Fibroblast of mammary gland (primary cell): Measurements from ENCODE around the gene SEMA6B.

ENCODE experiments used
- DNase-seq: peaks from one replicate; pipeline ENCODE4 v3.0.0-alpha.2; 2010; ENCODE audit warnings: low read depth
- H3K4me3 ChIP-seq: 2 replicates; pipeline ENCODE4 v1.5.1; 2011; ENCODE audit warnings: low read depth, mild to moderate bottlenecking, low read length, moderate library complexity; ENCODE audit not compliant: control insufficient read depth
- TF ChIP-seq, protein P1 (sequence below): conservative IDR thresholded peaks from 2 replicates; pipeline ENCODE4 v1.5.1; 2011; ENCODE audit warnings: low read depth, low read length, inconsistent platforms; ENCODE audit not compliant: control insufficient read depth, insufficient read depth

Gene SEMA6B

GRCh38 chr19:4582980-4583842, 23.7 kb upstream of the SEMA6B start:
- no peak for DNase-seq
- H3K4me3 ChIP-seq, result no peak overlapping the region
- TF ChIP-seq, protein P1, sequence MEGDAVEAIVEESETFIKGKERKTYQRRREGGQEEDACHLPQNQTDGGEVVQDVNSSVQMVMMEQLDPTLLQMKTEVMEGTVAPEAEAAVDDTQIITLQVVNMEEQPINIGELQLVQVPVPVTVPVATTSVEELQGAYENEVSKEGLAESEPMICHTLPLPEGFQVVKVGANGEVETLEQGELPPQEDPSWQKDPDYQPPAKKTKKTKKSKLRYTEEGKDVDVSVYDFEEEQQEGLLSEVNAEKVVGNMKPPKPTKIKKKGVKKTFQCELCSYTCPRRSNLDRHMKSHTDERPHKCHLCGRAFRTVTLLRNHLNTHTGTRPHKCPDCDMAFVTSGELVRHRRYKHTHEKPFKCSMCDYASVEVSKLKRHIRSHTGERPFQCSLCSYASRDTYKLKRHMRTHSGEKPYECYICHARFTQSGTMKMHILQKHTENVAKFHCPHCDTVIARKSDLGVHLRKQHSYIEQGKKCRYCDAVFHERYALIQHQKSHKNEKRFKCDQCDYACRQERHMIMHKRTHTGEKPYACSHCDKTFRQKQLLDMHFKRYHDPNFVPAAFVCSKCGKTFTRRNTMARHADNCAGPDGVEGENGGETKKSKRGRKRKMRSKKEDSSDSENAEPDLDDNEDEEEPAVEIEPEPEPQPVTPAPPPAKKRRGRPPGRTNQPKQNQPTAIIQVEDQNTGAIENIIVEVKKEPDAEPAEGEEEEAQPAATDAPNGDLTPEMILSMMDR, result no peak

GRCh38 chr19:4581666-4582553, 22.4 kb upstream of the SEMA6B start:
- no peak overlapping the region for H3K4me3 ChIP-seq
- no peak for DNase-seq
- TF ChIP-seq, protein P1, result no peak

DNA sequence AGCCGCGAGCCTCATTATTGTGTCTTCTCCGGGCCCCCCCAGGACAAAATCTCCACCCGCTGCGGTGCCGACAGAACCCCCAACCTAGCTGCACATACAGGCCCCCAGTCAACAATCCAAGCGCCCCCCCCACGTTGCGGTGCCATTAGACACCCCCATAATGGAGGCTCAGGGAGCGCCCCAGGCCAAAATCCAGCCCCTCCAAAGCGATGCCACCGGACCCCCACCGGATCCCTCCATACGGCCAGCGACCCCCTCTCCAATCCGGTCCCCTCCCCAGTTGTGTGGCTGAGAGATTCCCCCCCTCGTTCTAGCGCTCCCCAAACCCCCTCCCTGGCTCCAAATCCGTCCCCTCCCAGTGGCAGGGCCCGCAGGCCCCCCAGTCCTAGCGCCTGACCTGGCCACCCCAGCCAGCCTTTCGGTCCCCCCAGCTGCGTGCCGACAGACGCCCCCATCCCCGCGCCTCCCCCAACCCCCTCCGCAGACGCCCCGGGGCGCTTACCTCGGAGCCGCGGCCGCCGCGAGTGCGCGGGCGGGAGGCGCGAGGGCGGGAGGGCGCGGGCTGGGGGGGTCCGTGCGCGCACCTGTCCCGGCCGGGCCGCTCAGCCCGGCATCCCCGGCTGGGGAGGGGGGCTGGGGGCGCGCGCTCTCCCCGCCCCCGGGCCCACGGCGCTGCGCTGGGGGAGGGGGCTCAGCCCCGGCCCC, 21.6 kb upstream of the SEMA6B start:
- no peak overlapping the region for H3K4me3 ChIP-seq
- TF ChIP-seq, protein P1, result no peak
- DNase-seq, result no peak

DNA sequence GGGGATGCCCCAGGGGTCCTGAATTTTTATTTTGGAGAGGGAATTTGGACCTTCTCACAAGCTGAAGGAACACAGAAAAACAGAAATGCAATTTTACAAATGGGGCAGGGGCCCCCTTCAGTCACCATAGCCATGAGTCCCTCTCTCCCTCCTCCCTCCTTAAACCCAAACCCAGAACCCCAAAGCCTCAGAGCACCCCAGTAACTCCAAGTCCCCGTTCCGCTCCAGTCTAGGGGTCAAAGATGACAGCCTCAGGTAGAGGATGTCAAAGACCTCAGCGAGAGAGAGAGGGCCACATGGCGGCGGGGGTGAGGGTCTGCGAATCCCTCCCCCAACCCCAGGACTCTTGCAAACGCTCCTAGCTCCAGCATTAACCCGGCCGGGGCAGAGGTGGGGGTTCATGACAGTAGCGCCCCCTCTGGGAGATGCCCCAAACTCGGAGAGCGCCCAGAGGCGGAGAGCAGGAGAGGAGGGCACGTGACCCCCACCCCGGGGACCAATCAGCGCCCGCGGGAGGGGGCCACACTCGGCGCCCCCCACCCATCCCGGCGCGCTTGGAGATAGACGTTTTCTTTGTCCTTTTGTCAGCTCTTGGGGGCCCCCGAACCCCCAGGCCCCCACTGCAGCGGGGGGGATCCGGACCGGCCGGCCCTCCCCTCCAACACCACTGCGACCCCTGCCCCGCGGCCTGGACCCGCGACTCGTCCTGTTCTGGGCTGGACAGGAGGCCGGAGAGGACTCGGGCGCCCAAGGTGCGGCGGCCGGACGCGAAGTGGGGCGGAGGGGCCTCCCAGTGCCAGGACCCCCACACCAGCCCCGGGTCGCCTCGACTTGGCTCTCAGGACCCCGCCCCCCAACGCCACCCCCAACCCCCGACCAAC, 20.8 kb upstream of the SEMA6B start:
- no peak for DNase-seq
- TF ChIP-seq, protein P1, result no peak
- H3K4me3 ChIP-seq, result no peak overlapping the region

DNA sequence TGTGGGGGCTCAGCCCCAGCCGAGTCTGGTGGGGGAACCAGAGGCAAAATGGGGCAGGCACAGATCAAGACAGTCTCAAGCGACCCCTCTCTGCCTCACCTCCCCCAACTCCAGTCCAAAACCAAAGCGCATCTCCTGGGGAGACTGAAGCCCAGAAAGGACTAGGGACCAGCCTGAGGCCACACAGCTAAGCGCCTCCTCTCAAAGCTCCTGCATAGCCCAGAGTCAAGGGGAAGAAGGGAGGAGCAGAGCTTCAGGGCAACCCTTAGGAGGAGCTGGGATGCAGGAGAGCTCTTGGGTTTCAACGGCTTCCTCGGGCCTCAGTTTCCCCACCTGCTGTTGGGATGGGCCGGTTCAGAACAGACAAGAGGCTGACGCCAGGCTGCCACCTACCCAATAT, 19.9 kb upstream of the SEMA6B start:
- H3K4me3 ChIP-seq, result no peak overlapping the region
- DNase-seq, result no peak
- TF ChIP-seq, protein P1, result no peak
